Activated CD8-positive, alpha-beta memory T cell treated with anti-CD3 and anti-CD28 coated beads for 36 hours (primary cell): ENCODE results near the gene SORCS2. TPM values are rescaled to one million over a fixed set of nuclear protein-coding genes. Genes with fewer than 3 reads are reported as not detected.

Experiments
- CTCF ChIA-PET: fragments of 350-600 bp; sonication (Branson Sonifier 250); formaldehyde crosslinking; loops from one replicate; lab custom pipeline; 2021; ENCODE audit warnings: antibody characterized with exemption; lab: Charles Lee
- POLR2A ChIA-PET: fragments of 350-600 bp; sonication (Branson Sonifier 250); formaldehyde crosslinking; loops from one replicate; lab custom pipeline; 2021; ENCODE audit warnings: antibody characterized with exemption; lab: Charles Lee
- total RNA-seq, 2 experiments: library from RNA; stranded (reverse); gene quantifications; one replicate each; pipeline ENCODE4 v1.2.3, GENCODE V29; 2021

SORCS2 gene
- total RNA-seq, 2 experiments from 2014 or later: not detected

DNA sequence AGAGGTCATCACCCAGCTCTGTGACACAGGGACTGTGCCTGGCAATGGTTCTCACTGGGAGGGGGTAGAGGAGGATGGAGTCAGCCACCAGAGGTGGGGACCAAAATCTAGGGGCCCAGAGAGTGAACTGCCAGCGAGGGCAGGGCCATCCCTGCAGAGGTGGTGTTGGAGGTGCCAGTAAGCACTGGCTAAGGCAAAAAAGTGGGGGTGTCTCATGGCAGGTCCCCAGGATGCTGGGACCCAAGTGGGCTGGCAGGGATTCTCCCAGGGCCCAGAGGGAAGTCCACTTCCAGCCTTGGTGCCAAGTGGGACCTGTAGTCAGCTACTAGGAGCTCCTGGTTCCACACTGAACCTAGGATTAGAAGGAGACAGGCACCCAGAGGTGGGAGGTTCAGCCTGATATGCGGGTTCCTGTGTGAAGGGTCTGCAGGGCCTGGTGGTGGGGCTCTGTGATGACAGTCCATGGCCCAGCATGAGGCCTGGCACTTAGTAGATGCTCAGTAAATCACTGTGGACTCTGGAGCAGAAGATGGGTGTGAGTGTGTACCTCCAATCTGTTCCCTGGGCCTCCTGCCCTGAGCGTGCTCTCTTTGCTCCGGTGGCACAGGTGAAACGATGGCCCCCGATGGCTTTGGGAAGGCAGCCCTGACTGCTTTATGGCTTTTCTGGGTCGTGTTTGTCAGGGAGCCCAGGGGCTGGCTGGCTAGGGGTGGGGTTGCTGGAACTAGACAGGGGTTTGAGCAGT, 160.9 kb downstream of the SORCS2 start:
- CTCF ChIA-PET: no interaction called here
- POLR2A ChIA-PET: no interaction called here

DNA sequence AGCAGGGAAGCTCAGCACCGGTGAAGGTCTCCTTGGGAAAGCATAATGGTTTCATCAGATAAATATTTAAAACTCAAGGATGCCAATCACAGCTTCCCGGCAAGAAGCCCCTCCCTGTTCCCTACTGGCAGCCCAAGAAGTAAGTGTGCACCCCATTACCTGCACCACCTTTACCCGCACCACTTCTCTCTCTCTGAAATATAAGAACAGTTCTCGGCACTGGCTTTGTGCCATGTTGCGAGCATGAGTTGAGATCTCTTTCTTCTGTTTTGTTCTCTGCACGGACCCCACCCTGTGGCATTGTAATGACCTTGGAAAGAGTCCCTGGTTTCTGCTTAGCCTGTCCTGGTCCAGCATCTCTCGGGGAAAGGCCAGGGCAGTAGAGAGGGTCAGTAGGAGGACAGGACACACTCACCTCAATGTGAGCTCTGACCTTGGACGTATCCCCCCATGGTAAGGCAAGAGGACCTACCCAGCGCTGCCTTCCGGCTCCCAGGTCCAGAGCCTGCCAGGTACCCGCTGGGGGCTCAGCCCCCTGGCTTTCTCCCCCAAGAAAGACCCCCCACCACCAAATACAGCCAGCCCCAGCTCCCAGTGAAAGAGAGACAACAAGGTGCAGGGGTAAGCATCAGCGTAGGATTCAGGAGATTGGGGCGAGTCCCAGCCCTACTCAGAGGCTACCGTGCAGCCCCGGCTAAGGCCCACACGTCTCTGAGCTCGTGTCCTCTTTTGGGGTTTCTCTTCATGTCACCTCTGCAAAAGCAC, 161.7 kb downstream of the SORCS2 start:
- ChIA-PET POLR2A (no interaction called here), CTCF (no interaction called here)

DNA sequence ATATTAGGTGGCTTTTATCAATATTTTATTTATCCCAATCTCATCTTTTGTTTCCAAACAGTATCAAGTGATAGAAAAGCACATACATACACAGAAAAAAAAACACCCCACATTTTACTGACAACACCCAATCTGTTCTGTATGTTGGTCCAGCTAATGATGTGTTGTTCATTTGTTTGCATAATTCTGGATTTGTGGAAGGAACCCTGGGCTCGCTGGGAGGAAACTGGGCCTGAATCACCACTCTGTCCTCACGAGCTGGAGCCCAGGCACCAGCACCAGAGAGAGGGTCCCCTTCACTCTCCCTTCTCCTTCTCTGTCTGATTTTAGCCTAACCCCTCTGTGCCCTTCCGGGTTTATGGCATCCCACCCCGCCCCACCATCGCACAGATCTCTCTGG, 162.6 kb downstream of the SORCS2 start:
- ChIA-PET POLR2A (no interaction called here), CTCF (no interaction called here)

DNA sequence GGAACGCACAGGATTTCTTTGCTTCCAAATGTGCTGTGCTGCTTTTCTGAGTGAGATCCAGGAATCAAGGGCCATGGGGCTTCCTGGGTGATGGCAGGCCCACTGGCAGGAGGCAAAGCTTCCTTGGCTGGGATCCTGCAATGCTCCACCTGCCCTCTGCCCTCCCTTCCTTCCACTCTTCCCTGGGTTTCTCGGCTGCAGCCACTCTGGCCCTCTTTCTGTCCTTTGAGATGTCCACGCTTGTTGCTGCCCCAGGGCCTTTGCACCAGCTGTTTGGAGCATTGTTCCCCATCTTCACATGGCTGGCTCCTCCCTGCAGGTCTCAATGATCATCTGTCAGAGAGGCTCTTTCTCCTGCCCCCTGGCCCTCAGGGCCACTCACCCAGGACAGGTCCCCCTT, 163.5 kb downstream of the SORCS2 start:
- CTCF ChIA-PET: no interaction called here
- POLR2A ChIA-PET: no interaction called here

DNA sequence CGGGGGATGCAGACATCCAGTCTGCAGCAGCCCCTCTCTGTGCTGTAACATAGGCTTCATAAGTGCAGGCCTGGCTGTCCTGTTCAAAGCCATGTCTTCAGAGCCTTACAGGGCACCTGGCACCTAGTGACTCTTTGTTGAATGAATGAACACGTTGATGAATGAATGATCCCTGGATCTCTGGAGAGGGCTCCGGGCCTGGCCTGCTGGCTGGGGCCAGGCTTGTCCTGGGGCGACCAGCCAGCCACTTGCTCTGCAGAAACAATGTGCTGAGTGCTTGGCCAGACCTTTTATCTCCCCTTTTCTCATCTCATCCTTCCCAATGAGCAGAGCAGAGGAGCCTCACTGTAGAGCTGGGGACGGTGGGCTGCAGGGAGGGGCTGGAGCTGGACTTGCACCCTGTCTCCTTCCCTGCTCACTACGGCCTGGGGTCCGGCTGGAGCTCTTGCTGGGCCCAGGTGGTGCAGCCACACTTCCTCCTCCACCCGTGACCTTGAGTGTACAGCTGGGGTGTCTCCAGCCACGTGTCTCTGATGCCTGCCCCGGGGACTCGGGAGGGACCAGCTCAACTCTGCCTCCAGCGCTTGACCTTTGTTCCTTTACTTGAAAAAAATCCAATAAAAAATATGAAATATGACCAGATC, 164.5 kb downstream of the SORCS2 start:
- CTCF ChIA-PET: no interaction called here
- POLR2A ChIA-PET: no interaction called here

DNA sequence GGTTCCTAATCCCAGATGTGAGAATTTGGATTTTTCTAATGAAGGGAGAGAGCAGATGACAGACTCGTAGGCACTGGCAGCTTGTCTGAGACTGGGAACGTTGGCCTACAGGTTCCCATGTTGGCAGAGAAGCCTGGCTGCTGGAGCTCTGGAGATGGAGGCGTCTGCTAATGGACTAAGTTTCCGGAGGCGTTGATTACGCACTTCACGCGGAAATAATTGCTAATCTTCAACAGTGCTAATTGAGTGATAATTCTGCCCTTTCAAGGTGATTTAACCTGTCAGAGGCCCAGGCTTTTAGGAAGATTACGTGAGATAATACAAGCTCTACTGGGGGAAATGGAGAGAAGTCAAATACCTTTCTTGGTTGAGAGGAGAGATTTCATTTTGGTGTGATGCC, 165.0 kb downstream of the SORCS2 start:
- CTCF ChIA-PET: no interaction called here
- POLR2A ChIA-PET: no interaction called here

DNA sequence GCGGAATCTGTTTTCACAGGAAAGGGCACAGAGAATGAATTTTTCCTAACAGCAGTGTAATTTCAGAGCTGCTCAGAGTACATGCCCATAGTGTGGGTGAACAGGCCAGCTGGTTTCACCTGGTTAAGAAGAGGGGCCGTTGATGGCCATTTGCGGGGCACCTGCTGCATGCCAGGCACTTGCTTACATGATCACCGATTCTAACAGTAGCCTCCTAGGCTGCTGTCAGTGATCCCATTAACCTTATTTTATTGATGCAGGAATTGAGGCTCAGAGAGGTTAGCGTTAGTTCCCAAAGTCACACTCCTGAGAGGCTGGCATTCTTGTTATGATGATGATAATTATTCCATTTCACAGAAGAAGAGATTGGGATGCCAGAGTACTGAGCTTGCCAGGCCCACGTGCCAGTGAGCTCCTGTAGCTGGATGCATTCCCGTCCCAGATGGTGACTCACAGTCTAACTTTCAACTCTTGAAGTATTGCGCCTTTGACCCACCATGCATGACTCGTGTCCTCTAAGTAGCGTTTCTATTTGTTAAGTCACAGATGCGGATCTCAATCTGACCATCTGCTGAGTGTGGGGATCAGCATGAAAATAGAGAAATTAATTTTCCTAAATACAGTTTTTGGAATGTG, 165.9 kb downstream of the SORCS2 start:
- CTCF ChIA-PET: no interaction called here
- POLR2A ChIA-PET: no interaction called here

DNA sequence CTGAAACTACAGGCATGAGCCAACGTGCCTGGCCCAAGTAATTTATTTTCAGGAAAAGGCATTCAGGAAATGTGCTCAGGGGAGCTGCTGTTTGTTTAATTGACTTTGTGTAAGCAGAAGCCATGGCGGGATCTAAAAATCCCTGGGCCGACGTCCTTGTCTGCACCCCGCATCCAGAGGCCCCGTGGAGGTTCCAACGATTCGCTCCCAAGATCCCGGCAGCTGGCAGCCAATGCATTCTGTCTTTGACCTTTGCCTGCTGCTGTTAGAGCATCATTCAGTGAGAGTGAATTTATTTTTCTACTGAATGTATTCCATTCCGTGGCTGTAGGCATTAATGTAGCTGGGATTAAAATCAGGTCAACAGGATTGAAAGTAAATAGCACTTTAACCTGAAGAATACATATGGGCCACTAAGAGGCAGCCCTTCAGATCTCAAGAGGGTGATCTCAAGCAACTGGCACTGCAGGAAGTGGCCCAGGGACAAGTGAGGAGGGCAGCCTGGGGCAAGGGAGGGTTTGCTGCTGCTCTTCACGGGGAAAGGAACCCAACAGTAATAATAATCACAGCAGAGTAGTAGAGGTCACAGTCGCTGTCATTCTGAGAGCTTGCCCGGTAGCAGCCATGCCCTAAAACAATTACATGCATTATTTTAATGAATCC, 167.2 kb downstream of the SORCS2 start:
- CTCF ChIA-PET: no interaction called here
- POLR2A ChIA-PET: no interaction called here

DNA sequence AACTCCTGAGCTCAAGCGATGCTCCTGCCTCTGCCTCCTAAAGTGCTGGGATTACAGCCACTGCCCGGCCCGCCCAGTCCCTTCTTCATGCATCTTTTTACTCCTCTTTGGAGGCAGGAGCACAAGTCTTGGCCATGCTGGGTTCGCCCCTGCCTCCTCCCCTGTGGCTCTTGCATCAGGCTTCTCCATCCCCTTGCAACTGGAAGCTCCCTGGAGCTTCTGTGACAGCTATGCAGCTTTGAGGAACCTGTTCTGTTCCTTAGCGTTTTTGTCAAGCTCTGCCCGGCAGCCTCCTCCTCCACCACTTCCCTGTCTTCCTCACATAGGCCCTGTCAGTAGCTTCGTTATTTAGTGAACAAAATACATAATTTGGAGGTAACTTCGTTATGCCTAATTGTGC, 168.5 kb downstream of the SORCS2 start:
- POLR2A ChIA-PET: no interaction called here
- CTCF ChIA-PET: no interaction called here

DNA sequence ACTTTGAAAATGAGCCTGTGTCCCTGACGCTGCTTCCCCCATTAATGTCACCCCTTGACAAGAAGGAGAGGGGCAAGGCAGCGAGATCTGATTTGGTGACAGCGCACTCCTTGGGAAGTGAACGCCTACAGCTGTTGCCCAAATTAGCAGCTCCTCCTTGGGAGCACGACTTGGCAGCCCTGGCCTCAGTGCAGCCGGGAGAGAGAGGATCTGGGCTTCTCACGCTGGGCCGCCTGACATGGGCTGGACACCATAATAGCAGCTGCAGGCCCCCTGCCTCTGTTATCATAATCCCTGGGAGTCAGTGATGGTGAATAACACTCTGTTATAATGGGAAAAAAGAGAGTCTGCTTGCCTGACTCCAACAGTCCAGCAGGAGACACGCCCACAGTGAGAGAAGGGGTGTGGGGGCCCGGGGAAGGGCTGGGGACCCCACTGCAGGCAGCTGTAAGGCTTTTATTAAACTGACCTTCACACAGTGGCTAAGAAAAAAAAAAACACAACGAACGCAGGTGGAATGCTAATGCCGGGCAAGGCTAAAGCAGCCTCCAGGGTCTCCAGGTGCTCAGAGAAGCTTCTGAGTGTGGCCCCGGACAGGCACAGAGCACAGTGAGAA, 169.1 kb downstream of the SORCS2 start:
- CTCF ChIA-PET: no interaction called here
- POLR2A ChIA-PET: no interaction called here

DNA sequence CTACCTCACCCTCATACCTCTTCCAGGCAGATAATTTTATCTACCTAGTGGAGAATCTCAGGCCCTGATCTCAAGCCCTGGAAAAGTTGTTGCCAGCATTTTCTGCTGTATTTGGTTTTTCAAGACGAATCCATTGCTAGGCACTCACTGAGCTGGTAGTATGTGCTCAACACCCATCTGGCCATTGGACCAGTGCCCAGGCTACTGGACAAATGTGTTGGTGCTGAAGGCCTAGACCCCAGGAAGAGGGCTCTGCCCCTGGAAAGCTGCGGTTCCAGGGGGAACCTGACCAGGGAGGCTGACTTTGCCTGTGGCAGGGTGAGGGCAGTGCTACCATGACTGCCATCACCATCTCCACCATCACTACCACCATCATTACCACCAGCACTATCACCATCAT, 170.0 kb downstream of the SORCS2 start:
- ChIA-PET CTCF (no interaction called here), POLR2A (no interaction called here)

DNA sequence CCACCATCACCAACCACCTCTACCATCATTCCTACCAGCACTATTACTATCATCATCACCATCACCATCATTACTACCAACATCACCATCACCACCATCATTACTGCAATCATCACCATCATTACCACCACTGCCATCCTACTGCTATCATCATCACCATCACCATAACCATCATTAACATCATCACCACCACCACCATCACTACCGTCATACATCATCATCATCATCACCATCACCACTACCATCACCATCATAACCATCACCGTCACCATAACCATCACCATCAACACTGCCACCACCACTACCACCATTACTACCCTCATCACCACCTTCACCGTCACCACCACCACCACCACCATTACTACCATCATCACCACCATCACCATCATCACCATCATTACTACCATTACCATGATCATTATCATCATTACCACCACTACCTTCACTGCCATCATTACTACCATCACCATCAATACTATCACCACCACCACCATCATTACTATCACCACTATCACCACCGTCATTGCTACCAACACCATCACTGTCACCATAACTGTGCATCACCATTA, 170.6 kb downstream of the SORCS2 start:
- ChIA-PET POLR2A (no interaction called here), CTCF (no interaction called here)

DNA sequence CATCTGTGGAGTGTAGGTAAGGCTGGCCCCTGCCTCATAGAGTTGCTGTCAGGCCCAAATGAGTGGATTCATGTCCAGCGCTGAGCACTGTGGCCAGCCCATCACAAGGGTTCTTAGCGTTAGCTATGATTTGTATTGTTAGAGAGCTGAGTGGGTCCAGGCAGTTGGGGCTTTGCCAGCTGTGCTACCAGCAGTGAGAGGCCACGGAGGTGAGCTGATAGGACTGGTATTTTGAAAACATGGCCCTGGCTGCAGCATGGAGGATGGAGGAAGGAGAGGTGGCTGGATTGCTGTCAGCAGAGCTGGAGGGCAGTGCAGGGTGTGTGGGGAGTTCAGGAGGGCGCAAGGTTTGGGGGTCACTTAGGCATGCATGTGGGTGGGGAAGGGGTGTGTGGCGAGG, 172.6 kb downstream of the SORCS2 start:
- ChIA-PET POLR2A (no interaction called here), CTCF (no interaction called here)

DNA sequence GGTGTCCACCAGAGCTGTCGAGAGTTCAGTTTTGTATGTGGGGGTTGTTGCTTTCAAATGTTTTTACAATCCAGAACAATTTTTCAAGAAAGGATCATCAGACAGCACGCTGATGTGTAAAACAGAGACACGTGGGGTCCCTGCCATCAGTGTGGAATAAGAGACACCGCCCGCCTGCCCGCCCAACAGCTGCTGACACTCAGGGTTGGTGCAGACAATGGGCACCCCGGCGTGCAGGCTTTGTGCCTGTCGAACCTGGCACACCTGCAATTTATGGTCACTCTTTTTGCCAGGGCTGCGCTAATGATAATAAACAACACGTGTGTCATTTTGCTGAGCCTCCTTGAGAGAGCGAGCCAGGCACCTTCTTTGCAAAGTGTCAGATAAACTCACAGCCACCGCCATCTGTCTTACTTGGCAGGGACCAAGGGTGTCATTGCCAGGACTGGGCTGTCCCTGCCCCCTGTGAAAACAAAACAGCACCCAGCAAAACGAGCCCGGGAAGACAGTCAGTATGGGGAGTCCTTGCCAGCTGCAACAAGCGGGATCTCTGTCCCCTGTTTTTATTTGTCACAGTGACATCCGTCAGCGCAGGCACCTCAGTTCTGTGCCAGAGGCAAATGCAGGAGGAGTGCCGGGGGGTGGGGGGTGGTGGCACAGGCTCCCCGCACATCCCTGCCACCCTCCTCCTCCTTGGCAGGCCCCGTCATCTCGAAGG, 173.3 kb downstream of the SORCS2 start:
- ChIA-PET CTCF (no interaction called here), POLR2A (no interaction called here)

DNA sequence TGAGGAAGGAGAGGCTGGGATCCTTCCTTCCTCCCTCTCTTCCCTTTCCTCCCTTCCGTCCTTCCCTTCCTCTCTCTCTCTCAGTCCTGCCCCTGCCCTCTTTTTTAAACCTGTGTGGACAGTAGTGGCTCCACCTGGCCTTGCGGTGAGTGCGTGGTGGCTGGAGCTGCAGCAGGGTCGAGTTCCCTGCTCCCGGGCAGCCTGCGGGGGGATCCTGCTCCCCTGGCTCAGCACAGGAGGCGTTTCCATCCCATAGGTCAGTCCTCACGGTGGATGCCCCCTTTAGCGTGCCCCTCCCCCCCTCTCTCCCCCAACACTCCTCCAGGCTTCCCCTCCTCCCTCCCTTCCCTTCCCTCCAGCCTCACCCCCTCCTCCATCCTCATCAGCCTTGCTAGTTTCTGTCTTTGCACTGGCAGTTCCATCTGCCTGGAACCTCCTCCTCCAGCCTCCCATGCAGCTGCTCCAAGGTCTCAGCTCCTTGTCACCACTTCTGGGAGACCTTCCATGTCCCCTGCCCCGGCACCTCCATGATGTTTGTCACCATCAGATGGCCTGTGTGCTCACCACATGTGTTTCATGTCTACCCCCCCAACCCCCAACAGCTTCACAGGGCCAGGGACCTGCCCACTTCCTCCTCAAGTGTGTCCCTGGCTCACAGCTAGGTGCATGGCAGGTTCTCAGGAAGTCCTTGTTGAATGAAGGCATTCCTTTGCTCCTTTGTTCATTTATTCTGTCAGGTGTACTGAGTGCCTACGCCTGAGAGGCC, 174.0 kb downstream of the SORCS2 start:
- POLR2A ChIA-PET: no interaction called here
- CTCF ChIA-PET: no interaction called here

DNA sequence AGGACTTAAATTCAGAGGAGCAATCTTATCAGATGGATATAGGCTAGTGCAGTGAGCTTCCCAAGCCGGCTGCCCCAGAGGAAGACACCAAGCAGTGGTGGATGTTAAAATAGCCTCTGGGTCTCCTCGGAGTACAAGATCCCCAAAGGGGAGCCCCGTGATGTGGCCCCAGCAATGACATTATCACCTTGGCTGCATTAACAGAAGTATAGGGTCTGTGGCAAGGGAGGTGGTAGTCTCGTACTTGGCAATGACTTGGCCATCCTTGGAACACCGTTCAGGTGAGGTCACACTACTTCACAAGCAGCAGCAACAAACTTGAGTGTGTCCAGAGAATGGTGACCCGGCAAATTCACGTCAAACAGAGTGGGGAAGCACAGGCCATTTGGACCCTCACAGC, 174.6 kb downstream of the SORCS2 start:
- POLR2A ChIA-PET: no interaction called here
- CTCF ChIA-PET: no interaction called here

DNA sequence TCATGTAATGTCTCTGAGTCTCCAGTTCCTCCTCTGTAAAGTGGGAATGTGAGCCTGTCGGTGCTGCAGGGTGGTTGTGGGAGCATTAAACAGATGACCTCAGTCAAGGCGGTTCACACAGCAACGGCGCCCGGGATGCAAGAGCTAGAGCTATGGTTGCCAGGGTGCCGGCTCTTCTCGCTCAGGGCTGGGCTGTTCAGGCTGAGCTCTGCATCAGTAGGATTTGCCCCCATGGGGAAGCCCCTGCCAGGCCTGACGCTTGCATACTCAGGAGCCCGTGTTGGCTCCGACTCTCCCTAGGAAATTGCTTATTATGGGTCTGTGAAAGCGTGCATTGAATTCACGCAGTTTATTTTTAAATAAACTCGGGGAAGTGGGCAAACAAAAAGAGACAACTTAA, 175.1 kb downstream of the SORCS2 start:
- ChIA-PET POLR2A (no interaction called here), CTCF (no interaction called here)

DNA sequence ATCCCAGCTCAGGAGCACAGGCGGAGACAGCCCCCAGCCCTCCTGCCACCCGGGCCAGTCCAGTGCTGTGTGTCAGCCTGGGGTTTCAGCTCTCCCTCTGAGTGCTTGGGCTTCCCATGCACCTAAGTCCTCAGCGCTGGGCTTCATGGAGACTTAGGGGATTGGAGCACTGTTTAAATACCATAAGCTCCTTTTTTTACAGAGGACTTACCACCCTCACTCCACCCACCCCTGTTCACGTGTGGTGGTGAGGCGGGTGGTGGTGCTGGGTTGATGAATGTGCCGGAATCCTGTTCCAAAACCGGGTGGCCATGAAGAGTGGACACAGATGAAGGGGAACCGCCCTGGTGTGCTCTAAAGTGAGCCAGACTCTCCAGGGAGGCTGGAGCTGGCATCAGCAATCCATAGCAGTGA, 175.5 kb downstream of the SORCS2 start:
- CTCF ChIA-PET: no interaction called here
- POLR2A ChIA-PET: no interaction called here
